GM18868 (cell line): ENCODE data around the gene KMT2A.
"Not testable (repeated sequence)": the region's sequence is repeated elsewhere in the genome, so short reads cannot be mapped to it uniquely, and the experiment has no call there.

Source experiments
- ATAC-seq: cut with Tn5 transposase; IDR thresholded peaks from one replicate; pipeline ENCODE4 v1.9.1; 2021; ENCODE audit warnings: mild to moderate bottlenecking, moderate library complexity; ENCODE audit not compliant: unreplicated experiment

KMT2A gene

DNA sequence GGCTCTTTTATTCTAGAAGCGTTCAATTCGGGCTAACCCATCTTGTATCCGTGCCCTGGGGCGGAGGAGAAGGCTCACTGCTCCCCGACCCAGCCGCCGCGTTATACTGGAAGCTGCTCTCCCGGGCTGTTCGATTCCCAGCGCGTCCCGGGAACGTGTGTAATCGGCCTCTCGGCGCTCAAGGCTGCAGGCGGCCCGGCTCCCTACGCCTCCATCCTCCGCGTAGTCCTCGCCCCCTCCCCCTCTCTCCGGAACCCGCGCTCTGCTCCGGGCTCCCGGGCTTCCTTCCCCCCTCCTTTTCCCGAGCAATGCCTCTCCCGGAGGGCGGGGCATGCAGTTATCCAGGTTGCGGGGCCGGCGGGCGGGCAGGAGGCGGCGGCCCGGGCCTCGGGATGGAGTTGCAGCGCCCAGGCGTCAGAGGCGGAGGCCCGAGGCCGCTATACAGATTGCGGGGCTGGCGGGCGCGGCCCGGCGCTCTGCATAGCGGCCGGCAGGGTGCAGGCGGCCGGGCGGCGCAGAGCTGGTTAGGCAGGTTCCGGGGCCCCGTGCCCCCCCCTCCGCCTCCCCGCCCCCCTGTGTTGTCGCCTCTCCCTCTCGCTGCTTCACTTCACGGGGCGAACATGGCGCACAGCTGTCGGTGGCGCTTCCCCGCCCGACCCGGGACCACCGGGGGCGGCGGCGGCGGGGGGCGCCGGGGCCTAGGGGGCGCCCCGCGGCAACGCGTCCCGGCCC lies at the start of gene KMT2A:
TSS of gene KMT2A (plus strand) at position 600 of the 732 bp plus-strand sequence. CDS start at position 621, 21 bp downstream.
- peak; percentile 55 for ATAC-seq

DNA sequence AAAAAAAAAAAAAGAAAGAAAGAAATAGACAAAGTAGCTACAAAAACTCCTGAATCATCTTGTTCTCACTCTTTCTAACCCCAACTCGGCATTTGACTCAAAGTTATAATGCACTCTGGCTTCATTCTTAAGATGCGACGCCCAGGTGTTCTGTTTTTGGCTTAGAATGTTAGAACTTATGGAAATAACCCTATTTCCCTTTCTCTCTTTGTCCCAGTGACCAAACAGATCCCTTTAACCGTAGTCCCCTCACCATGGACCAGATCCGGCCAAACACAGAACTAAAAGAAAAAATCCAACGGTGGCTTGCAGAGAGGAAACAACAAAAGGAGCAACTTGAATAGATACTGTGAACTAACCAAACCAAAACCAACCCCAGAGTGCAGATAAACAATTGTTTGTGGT lies 40.2 kb upstream of the KMT2A start:
- ATAC-seq = no peak

DNA sequence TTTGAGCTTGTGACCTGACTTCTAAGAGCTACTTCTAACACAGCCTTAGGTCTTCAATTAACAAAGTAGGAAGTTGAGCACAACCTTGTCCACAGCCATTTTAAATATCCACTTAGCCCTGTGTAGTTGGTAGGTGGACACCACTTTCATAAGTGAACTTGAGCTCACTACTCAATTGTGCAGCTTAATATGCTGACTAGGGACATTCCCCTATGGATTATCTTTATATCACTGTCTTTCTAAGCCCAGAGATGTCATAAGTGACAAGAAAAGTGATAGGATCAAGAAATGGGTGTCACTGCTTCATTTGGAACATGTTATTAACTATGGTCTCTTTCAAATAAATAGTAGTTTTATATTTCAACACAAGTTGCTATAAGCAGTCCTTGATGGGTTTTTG lies 38.8 kb upstream of the KMT2A start:
- ATAC-seq = no peak

DNA sequence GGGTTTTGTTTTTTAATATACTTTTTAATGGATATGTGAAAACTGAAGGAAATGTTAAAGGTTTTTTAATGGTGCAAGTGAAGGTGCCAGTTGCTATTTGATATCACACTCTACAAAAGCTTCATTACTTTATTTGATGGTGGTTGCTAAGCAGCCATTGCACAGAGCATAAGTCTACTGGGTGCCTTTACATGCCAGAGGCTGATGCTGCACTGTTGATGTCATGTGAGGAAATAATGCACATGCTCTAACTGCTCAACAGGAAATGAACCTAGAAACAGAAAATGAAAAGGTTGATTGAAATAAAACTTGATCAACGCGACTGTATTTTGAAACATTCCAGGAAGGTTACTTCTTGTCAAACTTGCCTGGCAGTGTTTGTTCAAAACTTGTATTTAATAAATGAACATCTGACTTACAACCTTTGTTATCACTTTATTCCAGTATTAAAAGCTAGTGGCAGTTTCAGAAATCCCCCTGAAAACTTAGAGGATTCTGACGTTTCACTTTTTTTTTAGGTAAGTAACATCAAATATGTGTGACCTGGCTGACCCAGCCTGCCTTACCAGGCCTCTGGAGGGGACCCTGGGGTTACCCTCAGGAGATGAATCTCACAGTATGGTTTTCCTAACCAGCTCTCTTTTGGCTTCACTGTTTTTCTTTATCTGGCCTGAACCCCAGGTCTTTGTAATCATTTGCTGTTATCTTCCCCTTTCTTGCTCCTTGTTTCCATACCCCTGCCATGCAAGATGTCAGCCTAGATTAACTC lies 37.3 kb upstream of the KMT2A start:
- peak; percentile 45 for ATAC-seq

DNA sequence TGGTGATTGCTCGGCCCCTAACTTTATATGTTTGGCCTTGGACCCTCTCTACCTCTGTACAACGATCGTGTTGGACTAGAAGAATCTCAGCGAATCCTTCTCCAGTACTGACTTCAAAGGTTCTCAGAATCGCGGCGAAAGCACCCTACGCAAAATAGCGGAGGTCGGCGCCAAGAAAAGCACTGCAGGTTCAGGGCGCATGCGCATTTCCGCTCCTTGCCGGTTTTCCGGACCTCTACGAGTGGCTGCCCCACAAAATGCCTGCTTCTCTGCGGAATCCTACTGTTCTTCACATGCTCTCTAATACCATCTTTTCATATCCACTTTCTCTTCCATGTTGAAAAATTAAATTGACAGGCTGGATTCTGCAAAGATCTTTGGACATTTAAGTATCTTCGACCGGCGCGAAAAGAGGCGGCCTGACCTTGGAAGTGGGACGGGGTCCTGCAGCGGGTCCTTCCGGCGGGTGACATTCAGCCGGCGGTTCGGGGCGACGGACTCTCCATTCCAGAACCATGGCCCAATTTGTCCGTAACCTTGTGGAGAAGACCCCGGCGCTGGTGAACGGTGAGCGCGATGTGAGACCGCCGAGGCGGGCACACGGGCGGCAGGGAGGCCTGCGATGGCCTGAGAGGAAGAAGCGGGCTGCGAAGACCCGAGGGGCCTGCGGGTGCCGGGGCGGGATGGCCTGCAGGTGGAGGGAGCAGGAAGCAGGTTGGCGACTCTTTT lies 35.0 kb upstream of the KMT2A start, which contains the start of gene ATP5MG:
TSS of gene ATP5MG (plus strand) at position 456 of the 729 bp plus-strand sequence. CDS start at position 516, 60 bp downstream.
- ATAC-seq = peak; percentile 54

DNA sequence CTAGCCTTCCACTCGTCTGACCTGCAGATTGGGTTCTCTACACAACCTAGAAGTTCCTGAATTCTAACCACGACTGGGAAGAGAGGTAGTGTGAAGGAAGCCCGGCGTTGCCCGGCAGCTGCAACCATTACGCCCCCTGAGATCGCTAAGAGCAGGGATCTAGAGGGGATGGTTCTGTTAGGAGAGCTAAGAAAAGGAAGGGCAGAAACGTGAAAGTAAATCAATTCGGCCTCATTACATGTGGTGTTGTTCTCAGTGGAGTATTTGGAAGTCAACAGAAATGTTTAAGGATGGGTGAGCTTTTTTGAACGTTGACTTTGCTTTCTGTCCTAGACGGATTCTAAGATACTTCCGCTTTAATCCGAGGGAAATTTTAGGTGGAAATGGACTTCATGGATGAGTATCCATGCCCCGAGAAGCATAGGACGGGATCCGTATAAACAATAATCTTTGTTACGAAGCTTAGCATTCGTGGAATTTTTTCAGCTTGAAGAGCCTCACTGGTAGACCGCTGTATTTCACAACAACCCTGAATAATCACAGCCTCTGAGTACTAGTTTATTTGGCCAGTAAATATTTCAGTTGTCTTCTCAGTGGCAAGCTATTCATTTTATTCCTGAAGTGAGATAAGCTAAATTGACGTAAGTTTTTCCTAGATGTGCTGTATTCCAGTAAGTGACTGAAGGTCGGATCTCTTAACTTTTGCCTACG lies 34.3 kb upstream of the KMT2A start:
- ATAC-seq = peak; percentile 9

DNA sequence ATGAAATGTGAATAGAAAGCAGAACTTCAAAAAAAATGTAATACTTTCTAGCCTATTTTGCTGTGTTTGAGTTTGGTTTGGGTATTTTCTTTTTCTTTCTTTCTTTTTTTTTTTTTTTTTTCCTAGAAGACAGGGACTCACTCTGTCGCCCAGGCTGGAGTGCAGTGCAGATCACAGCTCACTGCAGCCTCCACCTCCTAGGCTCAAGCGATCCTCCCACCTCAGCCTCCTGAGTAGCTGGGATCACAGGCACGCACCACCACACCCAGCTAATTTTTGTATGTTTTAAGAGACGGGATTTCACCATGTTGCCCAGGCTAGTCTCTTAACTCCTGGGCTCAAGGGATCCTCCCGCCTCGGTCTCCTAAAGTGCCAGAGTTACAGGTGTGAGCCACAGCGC lies 33.7 kb upstream of the KMT2A start:
- not testable (repeated sequence) for ATAC-seq

DNA sequence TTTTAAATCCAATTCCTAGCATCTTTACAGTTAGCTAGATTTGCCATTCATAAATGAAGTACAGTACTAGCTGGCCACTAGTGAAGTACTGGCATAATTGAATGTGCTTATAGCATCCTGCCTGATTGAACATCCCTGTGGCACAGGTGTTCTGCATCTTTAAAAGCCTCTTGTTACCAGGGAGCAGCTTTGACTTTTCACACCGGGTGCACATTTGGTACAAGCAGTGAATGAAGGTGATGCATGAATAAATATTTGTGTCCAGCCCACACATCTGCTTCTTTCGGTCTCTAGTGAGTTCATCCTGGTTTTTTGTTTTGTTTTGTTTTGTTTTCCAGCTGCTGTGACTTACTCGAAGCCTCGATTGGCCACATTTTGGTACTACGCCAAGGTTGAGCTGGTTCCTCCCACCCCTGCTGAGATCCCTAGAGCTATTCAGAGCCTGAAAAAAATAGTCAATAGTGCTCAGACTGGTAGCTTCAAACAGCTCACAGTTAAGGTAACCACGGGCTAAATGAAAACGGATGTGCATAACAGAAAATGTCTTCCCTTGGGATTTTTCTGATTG lies 29.6 kb upstream of the KMT2A start:
- no peak for ATAC-seq

DNA sequence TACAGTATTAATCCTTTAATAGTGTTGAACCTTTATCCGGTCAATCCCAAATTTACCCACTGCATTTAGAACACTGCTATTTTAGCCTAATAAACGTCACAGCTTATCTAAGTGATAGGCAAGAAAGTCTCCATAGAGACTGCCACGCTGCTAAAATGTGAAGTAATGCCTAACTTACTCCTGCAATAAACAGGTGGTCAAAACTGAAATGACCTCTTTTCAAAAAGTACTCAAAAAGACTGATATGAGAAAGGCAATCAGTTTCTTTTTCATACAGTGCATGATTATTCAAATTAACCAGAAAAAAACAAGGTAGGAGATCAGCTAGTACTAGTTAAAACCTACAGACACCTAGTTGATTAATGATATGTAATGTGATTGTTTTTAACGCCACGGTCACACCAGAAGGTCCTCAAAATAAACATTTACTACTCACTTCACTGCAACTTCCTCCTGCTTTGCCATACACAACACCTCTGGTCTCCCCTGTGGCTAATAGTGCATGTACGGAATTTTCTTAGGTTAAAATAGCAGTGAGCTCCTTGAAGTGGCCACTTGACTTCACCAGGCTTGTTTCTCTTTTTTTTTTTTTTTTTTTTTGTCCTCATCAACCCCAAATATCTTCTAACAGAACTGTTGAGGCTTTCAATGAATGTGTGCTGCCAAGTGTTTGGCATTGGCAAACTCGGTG lies 26.1 kb upstream of the KMT2A start:
- ATAC-seq = no peak

DNA sequence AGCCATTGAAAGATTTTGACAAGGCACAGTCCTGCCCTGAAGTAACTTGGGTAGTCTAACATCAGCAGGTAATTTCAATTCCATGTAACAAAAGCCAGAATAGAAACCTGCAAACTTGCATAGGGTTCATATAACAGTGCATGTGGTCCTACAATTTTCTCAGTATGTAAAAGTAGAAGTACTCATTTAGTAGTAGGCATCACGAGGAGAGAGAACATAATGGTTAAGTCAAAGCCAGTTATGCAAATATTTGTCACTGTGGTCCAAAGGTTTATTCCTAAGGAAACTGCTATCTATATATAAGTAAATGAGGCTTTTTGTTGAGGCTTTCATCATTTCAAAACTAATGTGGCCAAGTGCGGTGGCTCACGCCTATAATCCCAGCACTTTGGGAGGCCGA lies 24.8 kb upstream of the KMT2A start:
- ATAC-seq = no peak

DNA sequence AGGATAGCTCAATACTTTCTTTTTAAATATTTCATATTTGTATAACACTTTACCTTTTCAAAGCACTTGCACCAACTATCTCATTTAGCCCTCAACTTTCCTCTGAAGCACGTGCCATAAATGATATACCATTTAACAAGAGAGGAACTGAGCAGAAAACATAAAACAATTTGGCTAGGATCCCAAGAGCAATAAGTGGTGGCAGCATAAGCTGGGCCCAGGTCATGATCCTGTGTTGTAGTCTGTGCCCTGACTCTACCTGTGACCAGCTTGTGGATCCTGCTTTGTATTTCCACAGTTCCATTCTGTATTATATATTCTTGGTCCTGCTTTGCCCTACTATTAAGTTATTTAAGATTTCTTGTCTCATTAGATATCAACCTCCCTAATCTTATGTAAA lies 23.4 kb upstream of the KMT2A start:
- ATAC-seq = no peak

DNA sequence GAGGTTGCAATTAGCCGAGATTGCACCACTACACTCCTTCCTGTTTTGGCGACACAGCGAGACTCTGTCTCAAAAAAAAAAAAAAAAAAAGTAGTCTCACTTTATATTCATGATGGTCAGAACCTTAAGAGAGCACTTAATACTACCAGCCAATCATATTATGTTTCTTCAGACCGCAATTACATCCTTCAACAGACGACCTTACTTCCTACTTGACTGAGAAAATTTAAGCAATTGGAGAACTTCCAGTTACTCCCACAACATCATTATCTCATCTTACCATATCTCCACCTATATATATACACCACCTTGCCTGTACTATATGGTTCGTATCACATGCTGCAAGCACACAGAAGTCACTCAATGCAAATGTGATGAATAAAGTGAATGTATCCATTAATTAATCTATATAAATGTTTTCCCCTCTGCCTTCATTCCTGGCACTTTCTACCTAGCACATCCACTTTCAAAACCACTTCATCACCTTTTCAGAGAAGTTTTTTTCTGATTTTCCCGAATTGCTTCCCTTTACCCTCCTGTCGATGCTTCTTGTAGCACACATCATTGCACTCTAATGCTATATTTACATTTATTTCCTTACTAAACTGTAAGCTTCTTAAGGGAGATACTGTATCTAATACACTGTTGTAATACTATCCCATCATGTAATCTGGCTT lies 21.1 kb upstream of the KMT2A start:
- no peak for ATAC-seq

DNA sequence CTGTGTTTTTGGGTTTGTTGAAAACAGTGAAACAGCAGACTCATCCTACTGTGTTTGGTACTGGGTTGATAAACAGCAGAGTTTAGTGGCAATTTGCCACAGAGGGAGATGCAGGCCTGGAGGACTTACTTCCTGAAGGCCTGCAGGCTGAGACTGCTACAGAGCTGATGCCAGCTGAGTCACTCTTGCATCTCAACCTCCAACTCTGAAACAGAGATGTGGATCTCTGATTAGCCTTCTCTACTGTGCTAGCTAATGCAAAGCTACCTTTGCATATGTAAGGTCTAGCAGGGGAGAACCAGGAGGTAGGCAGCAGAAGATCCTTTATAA lies 20.6 kb upstream of the KMT2A start:
- ATAC-seq = no peak

DNA sequence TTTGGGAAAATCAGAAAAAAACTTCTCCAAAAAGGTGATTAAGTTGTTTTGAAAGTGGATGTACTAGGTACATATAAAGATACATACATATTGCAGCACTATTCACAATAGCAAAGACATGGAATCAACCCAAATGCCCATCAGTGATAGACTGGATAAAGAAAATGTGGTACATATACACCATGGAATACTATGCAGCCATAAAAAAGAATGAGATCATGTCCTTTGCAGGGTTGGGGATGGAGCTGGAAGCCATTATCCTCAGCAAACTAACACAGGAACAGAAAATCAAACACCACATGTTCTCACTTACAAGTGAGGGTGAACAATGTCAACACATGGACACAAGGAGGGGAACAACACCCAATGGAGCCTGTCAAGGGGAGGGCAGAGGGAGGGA lies 19.4 kb upstream of the KMT2A start:
- ATAC-seq = not testable (repeated sequence)

DNA sequence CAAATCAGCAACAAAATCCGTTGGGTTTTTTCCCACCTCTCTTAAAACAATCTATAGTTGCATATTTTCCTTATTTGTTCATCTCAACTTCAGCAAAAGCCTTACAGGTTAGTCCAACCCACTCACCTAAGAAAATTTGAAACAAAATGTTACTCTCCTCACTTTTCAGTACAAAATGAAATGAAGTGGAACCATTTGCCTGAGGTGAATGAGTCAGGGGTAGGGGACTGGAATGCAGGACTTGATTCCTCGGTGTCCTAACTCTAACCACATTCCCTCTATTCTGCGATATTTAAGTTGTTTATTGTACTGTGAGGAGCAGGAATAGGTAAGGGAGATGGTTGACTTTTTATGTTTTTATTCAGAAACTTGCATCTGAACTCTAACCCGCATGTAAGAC lies 18.5 kb upstream of the KMT2A start:
- ATAC-seq = no peak

DNA sequence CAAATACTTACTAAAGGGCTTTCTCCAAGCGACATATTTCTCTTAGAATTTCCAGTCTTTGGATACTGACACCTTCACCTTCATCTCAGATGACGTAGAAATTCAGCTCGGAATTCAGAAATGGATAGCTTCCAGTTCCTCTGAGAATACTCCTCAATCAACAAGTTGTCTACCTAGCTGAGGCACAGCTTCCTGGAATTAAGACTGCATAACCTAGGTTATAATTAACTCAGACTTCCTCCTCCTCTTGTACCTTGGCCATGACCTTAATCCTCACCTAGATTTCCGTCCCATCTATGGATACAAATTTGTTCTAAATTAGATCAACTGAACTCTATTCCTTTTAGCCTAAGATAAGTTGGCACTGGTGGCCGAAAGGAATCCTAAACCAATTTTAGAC lies 17.5 kb upstream of the KMT2A start:
- ATAC-seq = no peak

DNA sequence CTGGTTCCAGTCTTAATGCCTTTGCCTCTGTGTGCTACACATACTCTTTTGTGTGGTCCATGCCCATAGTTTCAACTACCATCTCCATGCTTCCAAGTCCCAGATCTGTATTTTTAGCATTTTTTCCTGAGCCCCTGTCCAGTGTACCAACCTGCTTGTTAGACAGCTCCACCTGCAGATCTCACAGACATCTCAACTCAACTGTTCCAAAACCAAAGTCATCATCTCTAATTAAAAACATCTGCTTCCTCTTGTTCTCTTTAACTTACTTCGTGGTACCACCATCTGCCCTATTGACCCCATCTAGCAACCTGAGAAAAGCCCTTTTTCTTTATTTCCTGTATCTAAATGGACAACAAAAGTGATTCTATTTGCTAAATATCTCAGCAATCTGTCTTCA lies 8.6 kb upstream of the KMT2A start:
- no peak for ATAC-seq

DNA sequence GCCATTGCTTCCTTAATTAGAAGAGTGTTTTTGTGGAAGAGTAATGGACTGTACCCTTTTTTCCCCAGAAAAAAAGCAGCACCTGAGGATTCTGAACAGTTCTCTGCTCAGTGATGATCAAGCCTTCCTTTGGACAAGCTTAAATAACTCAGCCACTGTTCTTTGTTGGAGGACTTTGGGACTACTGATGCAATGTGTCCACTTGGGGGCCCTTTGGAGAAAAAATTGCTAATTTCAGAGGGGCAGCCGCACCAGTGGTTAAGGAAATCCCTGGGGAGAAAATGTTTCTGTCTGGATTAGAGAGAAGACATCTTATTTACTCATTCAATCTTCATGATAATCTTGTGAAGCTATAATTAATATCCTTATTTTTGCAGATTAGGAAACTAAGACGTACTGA lies 5.3 kb upstream of the KMT2A start:
- no peak for ATAC-seq

DNA sequence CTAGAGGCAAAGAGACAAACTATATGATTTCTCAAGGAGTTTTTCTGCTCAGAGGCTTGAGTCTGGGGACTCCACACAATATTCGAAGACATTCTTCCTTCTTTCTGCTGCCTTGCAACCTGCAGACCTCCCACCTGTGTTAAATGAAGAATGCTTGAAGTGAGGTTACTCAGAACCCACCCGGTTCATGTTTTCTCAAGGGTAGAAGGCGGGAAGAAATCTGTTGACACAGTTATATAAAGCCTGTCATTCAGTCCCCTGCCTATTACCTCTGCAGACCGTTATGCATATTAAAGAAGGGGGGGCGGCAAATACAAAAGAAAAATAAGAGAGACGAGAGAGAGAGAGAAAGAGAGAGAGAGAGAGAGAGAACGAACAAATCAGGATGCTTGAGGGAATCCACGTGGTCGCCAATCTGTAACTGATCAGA lies 2.2 kb upstream of the KMT2A start:
- no peak for ATAC-seq
